Lung microvascular endothelial cell (primary cell): ENCODE data around the gene SHOX. TPM values are rescaled to one million over a fixed set of nuclear protein-coding genes. Genes with fewer than 3 reads are reported as not detected.
"Not testable (repeated sequence)": the region's sequence is repeated elsewhere in the genome, so short reads cannot be mapped to it uniquely, and the experiment has no call there.

Experiments
- DNase-seq, 2 donors: peaks; one replicate each; pipeline versions ENCODE4 v3.0.0 to v3.0.0-alpha.2; 2010; ENCODE audit warnings: low read depth in 2 of 2
- total RNA-seq: library from RNA; depleted of rRNA; stranded (reverse); fragments of >200 nt; gene quantifications from 2 replicates; pipeline ENCODE4 v1.2.1, GENCODE V29; 2014

SHOX gene
- not detected in 2 replicates for total RNA-seq

GRCh38 chrX:630612-631496, at the start of gene SHOX:
SHOX (plus strand) TSS chrX:630791; CDS start chrX:630898, 107 bp downstream.
- DNase-seq, result no peak

GRCh38 chrX:581066-581465, 49.5 kb upstream of the SHOX start:
- no peak for DNase-seq

GRCh38 chrX:581720-582298, 48.8 kb upstream of the SHOX start:
- no peak for DNase-seq

- no peak for DNase-seq
Observed at GRCh38 chrX:584572-584971, 46.0 kb upstream of the SHOX start.

- no peak for DNase-seq
Observed at GRCh38 chrX:585115-585808, 45.3 kb upstream of the SHOX start.

- no peak for DNase-seq
Observed at GRCh38 chrX:586351-586750, 44.2 kb upstream of the SHOX start.

GRCh38 chrX:589261-589660, 41.3 kb upstream of the SHOX start:
- not testable (repeated sequence) for DNase-seq

DNA sequence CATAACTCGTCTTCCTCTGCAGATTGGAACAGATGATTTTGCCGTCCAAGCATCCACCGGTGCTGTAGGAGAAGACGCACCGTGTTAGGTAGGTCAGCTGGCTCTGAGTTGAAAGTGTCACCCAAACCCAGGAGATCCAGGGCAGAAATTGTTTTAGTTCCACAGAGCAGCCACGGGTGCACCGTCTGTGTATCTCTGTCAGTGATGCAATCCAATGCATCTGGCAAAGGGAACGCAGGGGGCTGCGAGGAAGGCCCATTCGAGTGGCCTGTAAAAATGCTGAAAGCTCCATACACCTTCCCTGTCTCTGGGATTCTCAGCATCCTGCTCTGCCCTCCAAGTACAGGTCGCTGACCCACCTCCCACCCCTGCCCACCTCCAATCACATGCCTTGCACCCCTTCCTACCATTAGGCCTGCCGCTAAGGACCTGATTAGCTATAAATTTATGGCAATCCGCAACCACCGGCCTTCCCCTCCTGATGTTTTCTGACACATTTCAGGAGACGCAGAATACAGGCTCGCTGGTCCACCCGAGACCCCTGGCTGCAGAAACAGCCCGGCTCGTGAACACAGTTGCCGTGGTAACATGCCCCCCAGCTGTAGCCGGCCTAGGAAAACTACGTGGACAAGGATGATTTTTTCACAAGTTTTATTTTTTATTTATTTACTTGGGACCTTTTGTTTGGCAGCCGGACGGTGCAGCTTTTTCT, 39.7 kb upstream of the SHOX start:
- DNase-seq, result no peak

GRCh38 chrX:599837-600715, 30.5 kb upstream of the SHOX start:
- DNase-seq, result no peak

DNA sequence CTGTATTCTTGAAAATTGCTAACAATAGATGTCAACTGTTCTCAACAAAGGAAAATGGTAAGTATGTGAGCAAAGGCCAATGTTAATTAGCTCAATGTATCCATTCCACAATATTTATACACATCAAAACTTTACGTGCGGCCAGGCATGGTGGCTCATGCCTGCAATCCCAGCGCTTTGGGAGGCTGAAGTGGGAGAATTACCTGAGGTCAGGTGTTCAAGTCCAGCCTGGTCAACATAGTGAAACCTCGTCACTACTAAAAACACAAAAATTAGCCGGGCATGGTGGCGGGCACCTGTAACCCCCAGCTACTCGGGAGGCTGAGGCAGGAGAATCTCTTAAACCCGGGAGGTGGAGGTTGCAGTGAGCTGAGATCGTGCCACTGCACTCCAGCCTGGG, 27.6 kb upstream of the SHOX start:
- not testable (repeated sequence) for DNase-seq

- DNase-seq, result not testable (repeated sequence)
Observed at GRCh38 chrX:604616-605015, 26.0 kb upstream of the SHOX start.

DNA sequence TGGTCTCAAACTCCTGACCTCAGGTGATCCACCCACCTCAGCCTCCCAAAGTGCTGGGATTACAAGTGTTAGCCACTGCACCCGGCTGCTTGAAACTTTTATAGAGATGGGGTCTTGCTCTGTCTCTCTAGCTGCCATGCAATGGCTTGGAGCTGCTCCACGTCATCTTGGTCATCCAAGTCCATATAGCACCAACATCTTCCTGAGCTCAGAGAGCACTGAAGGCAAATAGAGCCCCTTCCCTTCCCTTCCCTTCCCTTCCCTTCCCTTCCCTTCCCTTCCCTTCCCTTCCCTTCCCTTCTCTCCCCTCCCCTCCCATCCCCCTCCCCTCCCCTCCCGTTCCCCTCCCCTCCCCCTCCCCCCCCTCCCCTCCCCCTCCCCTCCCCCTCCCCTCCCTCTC, 22.5 kb upstream of the SHOX start:
- DNase-seq, result not testable (repeated sequence)

DNA sequence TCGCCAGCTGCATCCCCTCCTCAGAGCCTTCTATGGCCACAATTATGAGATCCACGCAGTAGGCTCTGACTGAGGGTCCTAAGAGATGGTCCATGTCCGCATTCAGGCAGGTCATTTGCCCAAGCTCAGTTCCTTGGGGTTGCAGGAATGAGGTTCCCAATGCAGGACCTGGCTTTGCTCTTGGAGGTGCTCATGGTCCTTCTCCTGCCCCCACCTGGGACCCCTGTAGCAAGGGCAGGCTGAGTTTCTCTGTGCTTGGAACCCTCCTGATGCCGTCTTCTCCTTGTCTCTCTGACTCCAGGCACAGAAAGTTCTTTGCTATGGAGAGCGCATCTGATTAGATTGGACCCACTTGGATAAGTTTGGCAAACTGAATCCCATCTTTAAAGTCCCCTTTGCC, 16.5 kb upstream of the SHOX start:
- no peak for DNase-seq

DNA sequence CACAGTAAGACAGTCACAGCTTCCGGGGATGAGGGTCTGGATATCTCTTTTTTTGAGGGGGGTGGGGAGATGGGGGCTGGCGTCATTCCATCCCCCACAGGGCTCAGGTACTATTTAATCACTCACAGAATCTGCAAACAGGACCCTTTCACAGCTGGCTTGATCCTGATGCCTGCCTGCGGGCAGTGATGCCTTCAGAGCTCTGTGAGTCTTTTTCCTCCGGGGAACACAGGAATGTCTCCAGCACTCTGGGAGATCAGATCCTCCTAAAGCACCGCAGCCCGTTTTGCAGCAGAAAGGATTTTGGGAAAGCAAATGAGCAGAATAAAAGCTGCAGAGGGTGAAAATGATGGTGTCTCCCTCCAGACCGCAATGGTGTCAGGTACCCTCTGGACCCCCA, 13.2 kb upstream of the SHOX start:
- DNase-seq, result no peak

- no peak for DNase-seq
Observed at GRCh38 chrX:617891-618290, 12.7 kb upstream of the SHOX start.

- not testable (repeated sequence) for DNase-seq
Observed at GRCh38 chrX:618304-618703, 12.3 kb upstream of the SHOX start.

- DNase-seq, result no peak
Observed at GRCh38 chrX:618761-619450, 11.7 kb upstream of the SHOX start.

DNA sequence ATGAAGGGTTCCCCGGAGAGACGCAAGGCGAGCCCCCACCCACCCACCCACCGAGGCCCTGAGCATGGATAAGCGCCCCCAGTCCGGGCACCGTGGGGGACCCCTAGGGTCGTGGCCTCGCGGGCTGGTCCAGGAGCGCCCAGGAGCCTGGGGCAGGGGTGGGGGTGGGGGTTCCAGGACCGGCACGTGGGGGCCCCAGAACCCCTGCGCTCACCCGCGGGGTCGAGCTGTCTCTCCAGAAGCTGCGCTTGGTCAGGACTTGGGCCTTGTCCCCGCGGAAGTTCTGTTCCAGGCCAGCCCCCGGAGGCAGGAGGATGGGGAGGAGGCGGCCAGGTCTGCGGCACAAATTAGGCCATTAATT, 11.2 kb upstream of the SHOX start:
- no peak for DNase-seq

DNA sequence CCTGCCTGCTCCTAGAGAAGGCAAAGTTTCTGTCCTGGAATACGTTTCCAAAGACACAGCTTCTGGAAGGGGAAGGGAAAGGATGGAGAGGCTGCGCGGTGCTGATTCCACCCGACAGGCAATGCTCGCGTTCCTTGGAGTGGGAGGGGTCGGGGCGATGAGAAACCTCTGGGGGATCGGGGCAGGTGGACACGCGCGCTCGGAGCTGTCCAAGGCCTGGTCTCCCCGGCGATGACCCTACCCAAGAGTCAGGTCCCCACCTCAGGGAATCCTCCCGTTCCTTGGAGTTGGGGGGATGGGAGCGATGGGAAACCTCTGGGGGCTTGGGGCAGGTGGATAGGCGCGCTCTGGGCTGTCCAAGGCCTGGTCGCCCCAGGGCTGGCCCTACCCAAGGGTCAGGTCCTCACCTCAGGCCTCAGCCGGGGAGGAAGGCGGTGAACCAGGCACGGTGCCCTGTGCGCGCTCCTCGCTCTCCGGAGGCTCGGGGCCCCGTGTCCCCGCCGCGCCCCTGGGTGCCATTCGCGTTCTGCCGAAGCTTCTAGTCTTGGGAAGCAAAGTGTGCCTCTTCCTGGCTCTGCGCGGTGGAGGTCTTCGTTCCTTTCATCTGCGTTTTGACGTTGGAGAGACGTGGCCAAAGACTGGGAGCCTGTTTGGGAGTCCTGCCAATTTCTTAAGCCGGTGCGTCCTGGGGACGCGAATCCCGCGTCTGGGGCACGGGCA, 10.6 kb upstream of the SHOX start:
- no peak for DNase-seq
